SK-N-SH (cell line): ENCODE results near the gene HSPA4. TPM values are rescaled to one million over a fixed set of nuclear protein-coding genes. Genes with fewer than 3 reads are reported as not detected.

Experiments used
- CTCF ChIA-PET: fragments of 300-600, 350-600 bp; formaldehyde crosslinking; extraction: SDS; loops from one replicate; lab custom pipeline; 2021; lab: Yijun Ruan, JAX
- POLR2A ChIA-PET: fragments of 350-600 bp; sonication (Branson Sonifier 250); formaldehyde crosslinking; extraction: SDS; loops from one replicate; lab custom pipeline; 2020; ENCODE audit warnings: antibody characterized with exemption, inconsistent platforms; lab: Yijun Ruan, JAX
- DNase-seq: peaks from one replicate; pipeline ENCODE4 v3.0.0; 2012
- H2AFZ ChIP-seq: fragments of 200-600 bp; sonication (generic); 2 replicates; pipeline ENCODE4 v1.8.1; 2016; ENCODE audit warnings: antibody characterized with exemption, mild to moderate bottlenecking, low read depth
- H3F3A ChIP-seq: fragments of 200-600 bp; sonication (generic); replicated peaks from 2 replicates; pipeline ENCODE3; 2016; ENCODE audit warnings: antibody characterized with exemption, mild to moderate bottlenecking; ENCODE audit not compliant: insufficient read depth
- H3K27ac ChIP-seq, 2 experiments: fragments of 200-500 bp in 1 of 2; fragments of 200-600 bp in 1 of 2; sonication (Bioruptor generic) in 1 of 2; sonication (generic), shearing (Covaris generic) in 1 of 2; 2 replicates each; pipeline versions ENCODE4 v1.5.1 to v1.6.1; 2014 to 2016; ENCODE audit warnings: low read depth in 2 of 2, inconsistent platforms in 1 of 2, low read length in 1 of 2, mild to moderate bottlenecking in 1 of 2, mixed read lengths in 1 of 2
- H3K27me3 ChIP-seq: fragments of 200-600 bp; sonication (generic), shearing (Covaris generic); 2 replicates; pipeline ENCODE4 v1.6.1; 2016; ENCODE audit warnings: mixed run types; ENCODE audit not compliant: insufficient read depth
- H3K36me3 ChIP-seq, 2 experiments: fragments of 200-500 bp in 1 of 2; fragments of 200-600 bp in 1 of 2; sonication (Bioruptor generic) in 1 of 2; sonication (generic) in 1 of 2; replicated peaks in 1 of 2; 2 replicates each; pipeline versions ENCODE3 to v1.5.1; 2014 to 2016; ENCODE audit warnings: low read length in 1 of 2, mild to moderate bottlenecking in 1 of 2; ENCODE audit not compliant: insufficient read depth in 2 of 2, control insufficient read depth in 1 of 2
- H3K4me1 ChIP-seq, 2 experiments: fragments of 200-500 bp in 1 of 2; fragments of 200-600 bp in 1 of 2; sonication (Bioruptor generic) in 1 of 2; sonication (generic), shearing (Covaris generic) in 1 of 2; 2 replicates each; pipeline versions ENCODE4 v1.5.1 to v1.6.1; 2014 to 2016; ENCODE audit warnings: low read depth in 1 of 2, low read length in 1 of 2, mixed run types in 1 of 2; ENCODE audit not compliant: insufficient read depth in 2 of 2, control insufficient read depth in 1 of 2
- H3K4me2 ChIP-seq: fragments of 200-600 bp; sonication (generic), shearing (Covaris generic); 2 replicates; pipeline ENCODE4 v1.6.1; 2017; ENCODE audit warnings: mixed run types
- H3K4me3 ChIP-seq, 2 experiments: fragments of 200-500 bp in 1 of 2; fragments of 200-600 bp in 1 of 2; sonication (Bioruptor generic) in 1 of 2; sonication (generic), shearing (Covaris generic) in 1 of 2; 2 replicates each; pipeline versions ENCODE4 v1.5.1 to v1.8.1; 2014 to 2016; ENCODE audit warnings: low read depth in 2 of 2, inconsistent platforms in 1 of 2, low read length in 1 of 2, mild to moderate bottlenecking in 1 of 2, mixed read lengths in 1 of 2, moderate library complexity in 1 of 2
- H3K79me2 ChIP-seq: fragments of 200-600 bp; sonication (generic); 2 replicates; pipeline ENCODE4 v1.8.1; 2017; ENCODE audit warnings: mild to moderate bottlenecking; ENCODE audit not compliant: insufficient read depth
- H3K9ac ChIP-seq: fragments of 200-600 bp; sonication (generic); 2 replicates; pipeline ENCODE4 v1.6.1; 2017; ENCODE audit warnings: mixed run types
- H3K9me2 ChIP-seq: fragments of 200-600 bp; sonication (generic); 2 replicates; pipeline ENCODE4 v1.6.1; 2017; ENCODE audit warnings: mixed run types
- H3K9me3 ChIP-seq: fragments of 200-600 bp; sonication (generic); 2 replicates; pipeline ENCODE4 v1.6.1; 2017; ENCODE audit warnings: mixed run types, mild to moderate bottlenecking, moderate library complexity
- H4K20me1 ChIP-seq: fragments of 200-600 bp; sonication (generic); 2 replicates; pipeline ENCODE4 v1.6.1; 2017; ENCODE audit warnings: mild to moderate bottlenecking, mixed run types; ENCODE audit not compliant: insufficient read depth
- ELF1 ChIP-seq: IDR thresholded peaks from 2 replicates; pipeline ENCODE4 v1.4.0; 2012
- FOSL2 ChIP-seq: IDR thresholded peaks from 2 replicates; pipeline ENCODE4 v1.4.0; 2012; ENCODE audit warnings: low read depth, mild to moderate bottlenecking, moderate library complexity, borderline replicate concordance
- FOXM1 ChIP-seq: IDR thresholded peaks from 2 replicates; pipeline ENCODE4 v1.4.0; 2012; ENCODE audit warnings: low read depth, mild to moderate bottlenecking
- GABPA ChIP-seq: IDR thresholded peaks from 2 replicates; pipeline ENCODE4 v1.4.0; 2012; ENCODE audit warnings: low read depth, mild to moderate bottlenecking
- MEF2A ChIP-seq: IDR thresholded peaks from 2 replicates; pipeline ENCODE4 v1.4.0; 2012; ENCODE audit warnings: low read depth, borderline replicate concordance
- MXI1 ChIP-seq: IDR thresholded peaks from 2 replicates; pipeline ENCODE4 v1.6.1; 2012; ENCODE audit warnings: mild to moderate bottlenecking, low read depth, low read length, improper control_type of control experiment
- NFIC ChIP-seq: IDR thresholded peaks from 2 replicates; pipeline ENCODE4 v1.4.0; 2012; ENCODE audit warnings: borderline replicate concordance
- RFX5 ChIP-seq: IDR thresholded peaks from 2 replicates; pipeline ENCODE4 v1.6.1; 2012; ENCODE audit warnings: mild to moderate bottlenecking, improper control_type of control experiment, low read length
- RXRA ChIP-seq: IDR thresholded peaks from 2 replicates; pipeline ENCODE4 v1.4.0; 2012; ENCODE audit warnings: low read depth, mild to moderate bottlenecking, borderline replicate concordance
- TAF1 ChIP-seq: IDR thresholded peaks from 2 replicates; pipeline ENCODE4 v1.6.1; 2012; ENCODE audit warnings: low read depth, mild to moderate bottlenecking, low read length, moderate library complexity, borderline replicate concordance
- YY1 ChIP-seq: IDR thresholded peaks from 2 replicates; pipeline ENCODE4 v1.4.0; 2012; ENCODE audit warnings: low read depth, mild to moderate bottlenecking
- WGBS: methylation state at CpG from one replicate; pipeline ENCODE4 v1.1.6; 2017; ENCODE audit warnings: low lambda C conversion rate; 5-methylcytosine and 5-hydroxymethylcytosine counted together
- polyA plus RNA-seq, 3 experiments: library from polyadenylated mRNA; depleted of rRNA; stranded (reverse); fragments of >200 nt; gene quantifications; 2 replicates each; pipeline ENCODE4 v1.2.3, GENCODE V29; 2012
- TF ChIP-seq, protein P1 (sequence below): IDR thresholded peaks from 2 replicates; pipeline ENCODE4 v1.6.1; 2012; ENCODE audit warnings: mild to moderate bottlenecking, low read depth, low read length, moderate library complexity
- TF ChIP-seq, protein P2 (sequence below): fragments of 150-350 bp; IDR thresholded peaks from 2 replicates; pipeline ENCODE4 v1.6.1; 2016; ENCODE audit warnings: mild to moderate bottlenecking, low read depth, low read length
- TF ChIP-seq, protein P3 (sequence below): fragments of 200-600 bp; sonication (generic); IDR thresholded peaks from 2 replicates; pipeline ENCODE4 v1.6.1; 2017; ENCODE audit warnings: antibody characterized with exemption, mild to moderate bottlenecking, moderate library complexity
- TF ChIP-seq, protein P4 (sequence below): IDR thresholded peaks from 2 replicates; pipeline ENCODE4 v1.4.0; 2012; ENCODE audit warnings: low read depth
- TF ChIP-seq, protein P5 (sequence below): IDR thresholded peaks from 2 replicates; pipeline ENCODE4; 2012

Gene HSPA4
- polyA plus RNA-seq, 1 of the 3 experiments (the other 2 are of a cell fraction): 18.8 TPM

DNA sequence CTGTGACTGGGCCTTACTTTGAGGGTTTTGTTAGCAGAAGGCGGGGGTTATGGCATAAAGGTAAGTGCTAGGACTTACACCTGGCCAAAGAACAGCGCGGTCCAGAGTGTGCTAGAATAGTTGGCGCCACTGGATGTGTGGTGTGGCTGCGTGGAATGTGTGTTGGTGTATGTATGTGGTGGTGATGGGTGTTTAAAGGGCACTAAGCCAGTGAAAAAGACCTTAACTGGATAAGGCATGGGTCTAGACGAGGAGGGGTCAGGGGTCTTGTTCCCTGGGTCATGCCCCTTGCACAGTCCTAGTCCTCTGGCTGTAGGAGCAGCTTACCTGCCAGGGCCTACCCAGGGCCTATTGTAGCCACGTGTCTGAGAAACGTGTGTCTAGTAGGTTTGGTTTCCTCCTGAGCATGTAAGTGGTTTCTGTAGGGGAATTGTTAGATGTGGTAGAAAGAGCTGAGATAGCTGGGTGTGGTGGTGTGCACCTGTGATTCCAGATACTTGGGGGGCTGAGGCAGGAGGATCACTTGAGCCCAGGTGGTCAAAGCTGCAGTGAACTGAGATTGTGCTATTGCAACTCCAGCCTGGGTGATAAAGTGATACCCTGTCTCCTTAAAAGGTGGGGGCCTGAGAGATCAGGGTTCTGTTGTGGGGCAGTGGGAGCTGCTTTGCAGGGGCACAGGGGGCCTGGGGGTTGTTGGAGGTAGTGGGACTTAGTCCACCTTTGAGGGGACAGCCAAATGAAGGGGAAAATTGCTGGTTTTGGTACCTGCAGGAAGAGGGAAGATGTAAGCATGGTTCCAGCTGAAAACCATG lies 55.2 kb downstream of the HSPA4 start:
- no peak overlapping the region for H3K9ac ChIP-seq
- no peak for TF ChIP-seq ELF1
- TF ChIP-seq, protein P1, sequence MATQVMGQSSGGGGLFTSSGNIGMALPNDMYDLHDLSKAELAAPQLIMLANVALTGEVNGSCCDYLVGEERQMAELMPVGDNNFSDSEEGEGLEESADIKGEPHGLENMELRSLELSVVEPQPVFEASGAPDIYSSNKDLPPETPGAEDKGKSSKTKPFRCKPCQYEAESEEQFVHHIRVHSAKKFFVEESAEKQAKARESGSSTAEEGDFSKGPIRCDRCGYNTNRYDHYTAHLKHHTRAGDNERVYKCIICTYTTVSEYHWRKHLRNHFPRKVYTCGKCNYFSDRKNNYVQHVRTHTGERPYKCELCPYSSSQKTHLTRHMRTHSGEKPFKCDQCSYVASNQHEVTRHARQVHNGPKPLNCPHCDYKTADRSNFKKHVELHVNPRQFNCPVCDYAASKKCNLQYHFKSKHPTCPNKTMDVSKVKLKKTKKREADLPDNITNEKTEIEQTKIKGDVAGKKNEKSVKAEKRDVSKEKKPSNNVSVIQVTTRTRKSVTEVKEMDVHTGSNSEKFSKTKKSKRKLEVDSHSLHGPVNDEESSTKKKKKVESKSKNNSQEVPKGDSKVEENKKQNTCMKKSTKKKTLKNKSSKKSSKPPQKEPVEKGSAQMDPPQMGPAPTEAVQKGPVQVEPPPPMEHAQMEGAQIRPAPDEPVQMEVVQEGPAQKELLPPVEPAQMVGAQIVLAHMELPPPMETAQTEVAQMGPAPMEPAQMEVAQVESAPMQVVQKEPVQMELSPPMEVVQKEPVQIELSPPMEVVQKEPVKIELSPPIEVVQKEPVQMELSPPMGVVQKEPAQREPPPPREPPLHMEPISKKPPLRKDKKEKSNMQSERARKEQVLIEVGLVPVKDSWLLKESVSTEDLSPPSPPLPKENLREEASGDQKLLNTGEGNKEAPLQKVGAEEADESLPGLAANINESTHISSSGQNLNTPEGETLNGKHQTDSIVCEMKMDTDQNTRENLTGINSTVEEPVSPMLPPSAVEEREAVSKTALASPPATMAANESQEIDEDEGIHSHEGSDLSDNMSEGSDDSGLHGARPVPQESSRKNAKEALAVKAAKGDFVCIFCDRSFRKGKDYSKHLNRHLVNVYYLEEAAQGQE: no peak
- TF ChIP-seq, protein P2, sequence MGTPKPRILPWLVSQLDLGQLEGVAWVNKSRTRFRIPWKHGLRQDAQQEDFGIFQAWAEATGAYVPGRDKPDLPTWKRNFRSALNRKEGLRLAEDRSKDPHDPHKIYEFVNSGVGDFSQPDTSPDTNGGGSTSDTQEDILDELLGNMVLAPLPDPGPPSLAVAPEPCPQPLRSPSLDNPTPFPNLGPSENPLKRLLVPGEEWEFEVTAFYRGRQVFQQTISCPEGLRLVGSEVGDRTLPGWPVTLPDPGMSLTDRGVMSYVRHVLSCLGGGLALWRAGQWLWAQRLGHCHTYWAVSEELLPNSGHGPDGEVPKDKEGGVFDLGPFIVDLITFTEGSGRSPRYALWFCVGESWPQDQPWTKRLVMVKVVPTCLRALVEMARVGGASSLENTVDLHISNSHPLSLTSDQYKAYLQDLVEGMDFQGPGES: no peak
- WGBS: 97% methylated on average over 8 of the region's 8 CpGs
- no peak for DNase-seq
- H3K4me1 ChIP-seq: peaks cover 0 to 5% of the 10 kb centered on the region in 2 experiments; a peak in 1 of 4 replicates
- ChIA-PET POLR2A (no interaction called here), CTCF (interaction anchor here (1.6 to 2.3 kb wide), 5 partner anchors 13 to 181 kb away, joined by 4 to 16 read pairs (median 6); no protein-coding TSS in a partner anchor)
- H3K79me2 ChIP-seq: no peaks in the 10 kb centered on the region
- no peaks in the 10 kb centered on the region for H3K9me2 ChIP-seq
- no peak overlapping the region for H3K27ac ChIP-seq
- peaks cover 31 to 35% of the 10 kb centered on the region in 2 experiments for H3K36me3 ChIP-seq
- no peak overlapping the region for H2AFZ ChIP-seq
- H3K9me3 ChIP-seq: no peaks in the 10 kb centered on the region
- no peaks in the 10 kb centered on the region for H4K20me1 ChIP-seq
- peaks cover 19% of the 10 kb centered on the region for H3F3A ChIP-seq
- no peak overlapping the region for H3K4me2 ChIP-seq
- no peak overlapping the region for H3K4me3 ChIP-seq
- H3K27me3 ChIP-seq: no peaks in the 10 kb centered on the region

DNA sequence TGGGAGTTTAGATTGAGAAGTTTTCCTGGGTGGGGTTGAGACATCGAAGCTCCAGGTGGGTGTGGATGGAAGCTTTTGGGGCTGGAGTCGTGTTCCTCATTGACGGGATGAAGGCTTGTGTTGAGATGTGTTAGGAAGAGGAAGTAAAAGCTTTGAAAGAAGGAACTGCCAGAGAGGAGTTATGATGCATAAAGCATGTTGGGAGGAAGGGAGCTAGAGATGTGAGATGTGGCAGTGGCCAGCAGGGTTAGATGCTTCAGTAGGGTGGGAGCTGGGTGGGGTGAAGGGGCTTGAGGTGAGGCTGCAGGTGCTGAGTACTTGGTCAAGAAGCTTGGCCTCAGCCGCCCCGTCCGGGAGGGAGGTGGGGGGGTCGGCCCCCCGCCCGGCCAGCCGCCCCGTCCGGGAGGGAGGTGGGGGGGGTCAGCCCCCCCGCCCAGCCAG lies 56.7 kb downstream of the HSPA4 start:
- no peak overlapping the region for H3K4me3 ChIP-seq
- no peaks in the 10 kb centered on the region for H3K9me3 ChIP-seq
- H3K4me1 ChIP-seq: peaks cover 0 to 9% of the 10 kb centered on the region in 2 experiments; a peak in 1 of 4 replicates
- H3K9me2 ChIP-seq: no peaks in the 10 kb centered on the region
- ChIA-PET CTCF (interaction anchor here (0.7 to 2.3 kb wide), 2 partner anchors 139 to 179 kb away, joined by 3 to 16 read pairs; no protein-coding TSS in a partner anchor), POLR2A (interaction anchor here (0.6 kb wide), 1 partner anchor 70 kb away, joined by 3 read pairs; no protein-coding TSS in a partner anchor)
- H3K36me3 ChIP-seq: peaks cover 21 to 22% of the 10 kb centered on the region in 2 experiments
- no peaks in the 10 kb centered on the region for H3K79me2 ChIP-seq
- H2AFZ ChIP-seq: no peak overlapping the region
- H3K27ac ChIP-seq: no peak overlapping the region
- no peaks in the 10 kb centered on the region for H4K20me1 ChIP-seq
- no peak overlapping the region for H3K9ac ChIP-seq
- DNase-seq: no peak
- no peak overlapping the region for H3K4me2 ChIP-seq
- H3F3A ChIP-seq: peaks cover 17% of the 10 kb centered on the region
- no peaks in the 10 kb centered on the region for H3K27me3 ChIP-seq
- WGBS: 88% methylated on average over 3 of the region's 13 CpGs
- TF ChIP-seq TAF1 (no peak), MEF2A (no peak), RFX5 (no peak), RXRA (no peak), YY1 (no peak), FOXM1 (no peak), GABPA (no peak), FOSL2 (no peak), NFIC (no peak), ELF1 (no peak), MXI1 (no peak)
- TF ChIP-seq, protein P2: no peak
- TF ChIP-seq, protein P3, sequence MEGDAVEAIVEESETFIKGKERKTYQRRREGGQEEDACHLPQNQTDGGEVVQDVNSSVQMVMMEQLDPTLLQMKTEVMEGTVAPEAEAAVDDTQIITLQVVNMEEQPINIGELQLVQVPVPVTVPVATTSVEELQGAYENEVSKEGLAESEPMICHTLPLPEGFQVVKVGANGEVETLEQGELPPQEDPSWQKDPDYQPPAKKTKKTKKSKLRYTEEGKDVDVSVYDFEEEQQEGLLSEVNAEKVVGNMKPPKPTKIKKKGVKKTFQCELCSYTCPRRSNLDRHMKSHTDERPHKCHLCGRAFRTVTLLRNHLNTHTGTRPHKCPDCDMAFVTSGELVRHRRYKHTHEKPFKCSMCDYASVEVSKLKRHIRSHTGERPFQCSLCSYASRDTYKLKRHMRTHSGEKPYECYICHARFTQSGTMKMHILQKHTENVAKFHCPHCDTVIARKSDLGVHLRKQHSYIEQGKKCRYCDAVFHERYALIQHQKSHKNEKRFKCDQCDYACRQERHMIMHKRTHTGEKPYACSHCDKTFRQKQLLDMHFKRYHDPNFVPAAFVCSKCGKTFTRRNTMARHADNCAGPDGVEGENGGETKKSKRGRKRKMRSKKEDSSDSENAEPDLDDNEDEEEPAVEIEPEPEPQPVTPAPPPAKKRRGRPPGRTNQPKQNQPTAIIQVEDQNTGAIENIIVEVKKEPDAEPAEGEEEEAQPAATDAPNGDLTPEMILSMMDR: no peak
- TF ChIP-seq, protein P4, sequence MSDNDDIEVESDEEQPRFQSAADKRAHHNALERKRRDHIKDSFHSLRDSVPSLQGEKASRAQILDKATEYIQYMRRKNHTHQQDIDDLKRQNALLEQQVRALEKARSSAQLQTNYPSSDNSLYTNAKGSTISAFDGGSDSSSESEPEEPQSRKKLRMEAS: no peak
- TF ChIP-seq, protein P5, sequence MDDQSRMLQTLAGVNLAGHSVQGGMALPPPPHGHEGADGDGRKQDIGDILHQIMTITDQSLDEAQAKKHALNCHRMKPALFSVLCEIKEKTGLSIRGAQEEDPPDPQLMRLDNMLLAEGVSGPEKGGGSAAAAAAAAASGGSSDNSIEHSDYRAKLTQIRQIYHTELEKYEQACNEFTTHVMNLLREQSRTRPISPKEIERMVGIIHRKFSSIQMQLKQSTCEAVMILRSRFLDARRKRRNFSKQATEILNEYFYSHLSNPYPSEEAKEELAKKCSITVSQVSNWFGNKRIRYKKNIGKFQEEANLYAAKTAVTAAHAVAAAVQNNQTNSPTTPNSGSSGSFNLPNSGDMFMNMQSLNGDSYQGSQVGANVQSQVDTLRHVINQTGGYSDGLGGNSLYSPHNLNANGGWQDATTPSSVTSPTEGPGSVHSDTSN: no peak
